Activated CD4-positive, alpha-beta T cell treated with anti-CD3 and anti-CD28 coated beads, Interleukin-2, amount 50 U/mL, for 4 hours (primary cell): Measurements from ENCODE around the gene TMEM182.
A peak's percentile ranks its signal among the peaks of the same experiment; 100 is the strongest.

Experiments
- DNase-seq, 2 experiments: peaks; one replicate each; pipeline ENCODE4 v3.0.0-alpha.2; 2020

Gene TMEM182

GRCh38 chr2:102761763-102762162, at the start of gene TMEM182:
Gene TMEM182 (plus strand): TSS chr2:102762031. CDS start chr2:102762218, 187 bp downstream.
- no peak for DNase-seq

GRCh38 chr2:102717308-102718018, 44.4 kb upstream of the TMEM182 start:
- no peak for DNase-seq

DNA sequence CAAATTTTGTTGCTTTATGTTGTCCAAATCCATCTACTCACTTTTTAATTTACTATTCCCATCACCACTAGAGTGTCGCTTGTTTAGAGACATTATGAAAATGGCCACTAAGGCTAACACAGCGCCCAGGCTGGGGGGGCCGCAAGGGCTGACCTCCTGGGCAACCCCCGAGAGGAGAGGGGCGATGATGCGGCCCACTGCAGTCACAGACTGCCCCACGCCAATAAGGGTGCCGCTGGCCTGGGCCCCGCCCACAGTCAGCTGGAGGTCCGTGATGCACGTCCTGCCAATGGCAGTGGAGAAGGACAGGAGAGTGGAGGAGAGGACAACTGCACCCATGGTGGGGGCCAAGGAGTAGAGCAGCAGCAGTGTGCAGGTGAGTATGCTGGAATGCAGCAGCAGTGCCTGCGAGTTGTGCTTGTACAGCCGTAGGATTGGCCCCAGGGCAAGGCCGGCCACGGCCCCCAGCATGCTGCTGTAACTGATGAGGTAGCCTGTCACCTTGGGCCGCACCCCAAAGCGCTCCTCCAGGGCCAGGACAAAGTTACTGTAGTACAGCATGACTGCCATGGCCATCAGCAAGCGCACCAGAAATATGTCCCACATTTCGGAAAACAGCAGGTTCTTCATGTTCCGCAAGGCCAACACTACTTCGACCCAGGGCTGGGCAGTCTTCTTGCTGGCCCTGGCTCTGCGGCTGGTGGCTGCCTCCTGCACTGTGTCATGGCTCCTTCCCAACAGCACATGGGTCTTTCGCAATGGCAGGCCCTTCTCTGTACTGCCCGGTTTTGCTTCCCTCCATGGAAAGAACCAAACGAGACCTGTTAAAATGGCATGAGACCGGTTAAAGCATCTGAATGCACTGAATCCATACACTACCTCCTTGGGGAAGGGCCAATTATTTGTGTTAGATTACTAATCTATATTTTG, 43.2 kb upstream of the TMEM182 start:
- DNase-seq = no peak

DNA sequence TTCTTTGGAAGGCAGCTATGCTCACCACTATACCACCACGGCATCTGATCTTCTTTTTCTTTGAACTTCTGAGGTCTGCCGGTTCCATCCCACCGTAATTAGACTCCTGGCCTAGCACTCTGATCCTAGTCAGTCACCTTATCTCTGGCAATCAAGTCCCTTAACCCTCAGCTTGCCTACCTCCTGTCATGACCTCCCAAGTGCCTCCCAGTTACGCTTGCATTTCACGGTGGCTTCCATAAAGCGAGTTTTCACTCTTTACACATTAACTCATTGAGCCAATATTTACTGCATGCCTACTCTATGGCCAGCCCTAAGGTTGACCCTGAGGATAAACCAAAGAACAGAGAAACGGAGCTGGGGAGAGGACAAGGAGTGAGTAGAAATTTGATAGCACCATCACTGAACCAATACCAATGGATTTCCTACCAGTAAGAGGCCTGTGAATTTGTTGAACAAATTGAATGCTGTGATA, 37.8 kb upstream of the TMEM182 start:
- DNase-seq = no peak

GRCh38 chr2:102724553-102724952, 37.3 kb upstream of the TMEM182 start:
- DNase-seq = no peak

DNA sequence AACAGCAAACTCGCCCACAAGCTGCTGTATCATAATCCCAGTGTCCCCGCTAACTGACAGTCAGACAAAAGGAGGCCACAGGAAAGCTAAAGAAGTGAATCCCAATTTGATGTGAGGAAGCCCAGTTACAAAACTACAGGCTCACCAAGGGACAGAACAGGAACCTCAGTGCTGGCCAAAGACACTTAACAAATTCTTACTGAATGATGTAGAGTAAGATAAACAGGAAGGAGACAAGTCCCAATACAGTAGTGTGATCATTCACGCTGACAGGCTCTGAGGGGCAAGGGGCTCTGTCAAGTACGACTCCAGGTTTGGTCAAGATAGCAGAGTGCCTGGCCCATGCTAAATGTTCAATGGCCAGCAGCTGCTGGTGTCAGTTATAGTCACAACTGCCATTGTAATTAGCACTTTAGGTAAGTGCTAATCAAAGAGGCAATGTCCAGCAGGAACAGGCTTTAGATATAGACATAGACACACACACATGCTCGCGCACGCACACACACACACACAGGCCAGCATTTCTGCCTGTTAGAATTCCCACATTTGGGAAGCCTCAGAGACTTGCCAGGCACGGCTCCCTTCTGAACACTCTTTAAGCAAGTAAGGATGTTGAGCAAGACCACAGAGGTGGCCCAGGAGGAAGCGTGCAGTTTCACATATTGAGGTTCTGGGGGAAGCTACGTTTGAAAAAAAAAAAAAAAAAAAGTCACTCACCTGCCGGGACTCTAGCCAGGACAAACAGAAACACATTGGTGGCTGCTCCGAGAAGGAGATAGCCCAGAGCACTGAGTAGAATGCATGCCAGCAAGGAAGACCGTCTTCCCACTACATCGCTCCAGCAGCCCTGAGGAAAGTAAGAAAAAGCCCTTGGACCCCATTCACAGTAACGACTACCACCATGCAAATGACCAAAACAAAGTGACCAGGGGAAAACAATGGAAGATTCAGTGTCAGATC, 35.4 kb upstream of the TMEM182 start:
- no peak for DNase-seq

GRCh38 chr2:102735416-102736109, 26.3 kb upstream of the TMEM182 start:
- DNase-seq = no peak

DNA sequence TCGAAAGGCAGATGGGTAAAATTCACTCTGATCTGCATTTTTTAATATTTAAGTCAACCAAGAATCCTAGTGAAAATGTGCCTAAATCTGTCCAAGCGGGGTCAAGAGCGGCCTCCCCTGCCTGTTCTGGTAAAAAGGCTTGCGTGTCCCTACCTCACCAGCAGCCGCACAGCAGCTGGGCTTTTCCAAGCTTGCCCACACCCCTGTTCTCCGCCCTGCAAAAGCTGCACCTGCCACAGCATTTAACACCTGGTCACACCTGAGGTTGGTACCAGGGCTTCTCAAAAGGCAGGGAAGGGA, 25.8 kb upstream of the TMEM182 start:
- DNase-seq = peak in 1 of 2 experiments; percentile 4

DNA sequence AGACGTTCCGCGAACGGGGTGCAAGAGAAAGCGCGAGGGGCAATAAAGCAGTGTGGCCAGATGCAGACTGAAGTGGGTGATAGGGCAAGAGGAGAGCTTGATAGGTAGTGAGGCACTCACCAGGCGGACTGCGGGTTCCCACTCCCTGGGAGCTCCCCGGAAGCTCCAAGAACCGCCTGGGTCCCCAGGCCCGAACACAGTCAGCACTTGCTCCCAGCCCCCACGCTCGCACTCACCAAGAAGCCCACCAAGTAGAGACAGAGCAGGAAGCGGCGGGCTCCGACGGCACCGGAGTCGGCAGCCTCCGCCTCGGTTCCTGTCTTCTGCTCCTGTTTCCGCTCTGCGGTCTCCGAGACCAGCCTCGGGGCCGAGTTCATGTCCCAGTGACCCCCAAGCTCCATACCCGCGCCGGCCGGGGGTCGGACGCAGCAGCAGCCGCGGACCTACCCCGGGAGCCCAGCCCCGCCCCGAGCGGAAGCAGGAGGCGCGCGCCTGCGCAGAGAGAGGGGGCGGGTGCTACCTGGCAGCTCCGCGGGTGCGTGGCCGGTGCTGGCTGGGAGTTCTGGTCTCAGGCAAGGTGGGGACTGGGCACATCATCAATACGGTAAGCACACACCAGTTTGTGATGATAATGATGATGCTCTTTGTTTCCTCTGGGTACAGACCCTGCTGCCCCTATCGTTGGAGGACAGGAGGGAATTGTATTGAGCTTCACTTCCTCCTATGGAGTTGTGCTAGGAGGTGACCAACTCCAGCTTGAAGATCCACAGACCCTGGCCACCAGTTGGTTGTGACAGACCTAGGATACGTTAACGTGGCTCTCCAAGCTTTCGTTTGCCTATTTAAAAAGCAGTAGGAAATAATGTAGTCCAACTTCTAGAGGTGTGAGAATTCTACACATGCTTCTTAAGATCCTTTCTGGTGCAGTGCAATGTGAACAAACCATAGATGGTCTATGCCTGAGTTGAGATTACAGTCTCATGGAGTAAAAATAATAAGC, 25.1 kb upstream of the TMEM182 start:
- peak; percentile 79 to 82 for DNase-seq

GRCh38 chr2:102737431-102737830, 24.4 kb upstream of the TMEM182 start:
- no peak for DNase-seq

DNA sequence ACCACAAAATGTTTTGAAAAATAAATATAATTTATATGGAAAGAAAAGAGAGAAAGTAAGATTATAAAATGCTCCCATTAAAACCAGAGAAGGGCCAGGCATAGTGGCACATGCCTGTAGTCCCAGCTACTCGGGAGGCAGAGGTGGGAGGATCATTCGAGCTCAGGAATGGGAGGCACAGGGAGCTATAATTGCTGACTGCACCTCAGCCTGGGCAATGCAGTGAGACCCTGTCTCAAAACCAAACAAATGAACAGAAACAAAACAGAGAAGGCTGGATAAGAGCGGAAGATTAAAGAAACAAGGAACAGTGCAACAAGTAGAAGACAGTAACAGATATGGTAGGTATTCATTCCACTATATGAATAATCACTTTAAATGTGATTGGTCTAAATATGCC, 18.6 kb upstream of the TMEM182 start:
- no peak for DNase-seq

GRCh38 chr2:102748107-102748506, 13.7 kb upstream of the TMEM182 start:
- no peak for DNase-seq

- no peak for DNase-seq
Measured at GRCh38 chr2:102749938-102750337, 11.9 kb upstream of the TMEM182 start.

GRCh38 chr2:102753563-102754159, 8.2 kb upstream of the TMEM182 start:
- no peak for DNase-seq

- no peak for DNase-seq
Measured at GRCh38 chr2:102754456-102755145, 7.2 kb upstream of the TMEM182 start.

DNA sequence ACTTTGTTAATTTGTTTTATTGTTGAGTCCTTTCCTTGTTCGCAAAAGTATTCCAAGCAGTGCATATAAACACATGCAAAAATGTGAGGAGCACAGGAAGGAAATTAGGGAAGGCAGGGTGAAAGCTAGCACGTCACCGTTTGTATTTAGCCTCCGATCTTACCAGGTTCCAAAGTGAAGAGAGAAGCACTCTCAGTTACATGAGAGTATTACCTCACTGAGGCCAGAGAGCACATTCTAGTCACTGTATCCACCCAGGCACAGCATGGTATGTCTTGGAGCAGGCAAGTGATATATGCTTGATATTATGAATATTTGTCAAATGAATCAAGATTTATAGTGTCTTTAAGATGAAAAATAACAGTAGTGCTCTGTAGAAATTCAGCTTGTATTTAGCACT, 6.5 kb upstream of the TMEM182 start:
- DNase-seq = no peak

- DNase-seq = no peak
Measured at GRCh38 chr2:102758439-102758838, 3.4 kb upstream of the TMEM182 start.

GRCh38 chr2:102764083-102764482, 2.3 kb downstream of the TMEM182 start:
- no peak for DNase-seq

DNA sequence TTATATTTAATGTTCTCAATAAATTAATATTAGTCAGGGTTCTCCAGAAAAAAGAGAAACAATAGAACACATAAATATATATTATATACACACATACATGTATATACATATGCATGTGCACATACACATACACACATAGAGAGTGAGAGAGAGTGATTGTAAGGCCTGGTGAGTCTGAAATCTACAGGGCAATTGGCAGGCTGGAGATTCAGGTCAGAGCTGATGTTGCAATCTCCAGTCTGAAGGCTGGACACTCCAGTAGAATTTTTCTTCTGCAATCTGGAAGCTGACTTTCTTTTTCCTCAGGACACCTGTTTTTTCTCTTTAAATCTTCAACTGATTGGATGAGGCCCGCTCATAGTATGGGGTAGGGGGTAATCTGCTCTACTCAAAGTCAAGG, 3.2 kb downstream of the TMEM182 start:
- no peak for DNase-seq

- DNase-seq = no peak
Measured at GRCh38 chr2:102768253-102768652, 6.4 kb downstream of the TMEM182 start.
